ENCODE results near the gene TCEAL5.

DNA sequence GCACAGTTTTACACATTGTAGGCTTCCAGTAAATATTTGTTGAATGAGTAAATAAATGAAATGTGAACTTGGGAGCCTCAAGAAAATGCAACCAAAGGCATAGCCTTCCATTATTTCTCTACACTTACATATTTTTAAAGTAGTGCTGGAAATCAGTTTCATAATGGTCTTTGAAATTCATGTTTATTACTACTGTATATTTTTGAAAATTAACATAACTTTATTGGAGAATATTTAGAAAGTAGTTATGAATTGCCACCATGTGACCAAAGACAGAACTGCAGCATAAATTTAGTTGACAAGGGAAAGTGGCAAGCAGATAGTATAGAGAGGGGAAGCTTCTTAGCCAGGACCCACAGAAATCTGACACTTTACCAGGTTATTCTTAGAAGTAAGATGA is 28.0 kb downstream of the TCEAL5 start:
- TF ChIP-seq, protein P1, sequence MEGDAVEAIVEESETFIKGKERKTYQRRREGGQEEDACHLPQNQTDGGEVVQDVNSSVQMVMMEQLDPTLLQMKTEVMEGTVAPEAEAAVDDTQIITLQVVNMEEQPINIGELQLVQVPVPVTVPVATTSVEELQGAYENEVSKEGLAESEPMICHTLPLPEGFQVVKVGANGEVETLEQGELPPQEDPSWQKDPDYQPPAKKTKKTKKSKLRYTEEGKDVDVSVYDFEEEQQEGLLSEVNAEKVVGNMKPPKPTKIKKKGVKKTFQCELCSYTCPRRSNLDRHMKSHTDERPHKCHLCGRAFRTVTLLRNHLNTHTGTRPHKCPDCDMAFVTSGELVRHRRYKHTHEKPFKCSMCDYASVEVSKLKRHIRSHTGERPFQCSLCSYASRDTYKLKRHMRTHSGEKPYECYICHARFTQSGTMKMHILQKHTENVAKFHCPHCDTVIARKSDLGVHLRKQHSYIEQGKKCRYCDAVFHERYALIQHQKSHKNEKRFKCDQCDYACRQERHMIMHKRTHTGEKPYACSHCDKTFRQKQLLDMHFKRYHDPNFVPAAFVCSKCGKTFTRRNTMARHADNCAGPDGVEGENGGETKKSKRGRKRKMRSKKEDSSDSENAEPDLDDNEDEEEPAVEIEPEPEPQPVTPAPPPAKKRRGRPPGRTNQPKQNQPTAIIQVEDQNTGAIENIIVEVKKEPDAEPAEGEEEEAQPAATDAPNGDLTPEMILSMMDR (IDR thresholded peaks at IDR 0.05; ENCODE audit: control extremely low read depth in 1 of 3, insufficient read depth in 1 of 3, low read depth in 1 of 3, low read length in 3 of 3), result peak in 1 of 3 experiments; percentile 12; a peak in 1 of 4 replicates
- TF ChIP-seq POLR2AphosphoS5 (IDR thresholded peaks at IDR 0.05; ENCODE audit: low read depth, low read length), result no peak
- no peak for TF ChIP-seq EZH2 (IDR thresholded peaks at IDR 0.05; ENCODE audit: low read depth, low read length, severe bottlenecking)
